M059J (cell line): Measurements from ENCODE around the gene KCNJ2. TPM values are rescaled to one million over a fixed set of nuclear protein-coding genes. Genes with fewer than 3 reads are reported as not detected.
A peak's percentile ranks its signal among the peaks of the same experiment; 100 is the strongest.

Experiments used
- DNase-seq: peaks from one replicate; pipeline ENCODE4 v3.0.0-alpha.2; 2012; ENCODE audit warnings: low read depth
- total RNA-seq: library from RNA; depleted of rRNA; stranded (reverse); fragments of >200 nt; shearing (Covaris generic); gene quantifications from 2 replicates; pipeline ENCODE4 v1.2.3, GENCODE V29; 2014; rRNA removed

The KCNJ2 gene
- total RNA-seq = 0.44 and 0.54 TPM in 2 replicates

DNA sequence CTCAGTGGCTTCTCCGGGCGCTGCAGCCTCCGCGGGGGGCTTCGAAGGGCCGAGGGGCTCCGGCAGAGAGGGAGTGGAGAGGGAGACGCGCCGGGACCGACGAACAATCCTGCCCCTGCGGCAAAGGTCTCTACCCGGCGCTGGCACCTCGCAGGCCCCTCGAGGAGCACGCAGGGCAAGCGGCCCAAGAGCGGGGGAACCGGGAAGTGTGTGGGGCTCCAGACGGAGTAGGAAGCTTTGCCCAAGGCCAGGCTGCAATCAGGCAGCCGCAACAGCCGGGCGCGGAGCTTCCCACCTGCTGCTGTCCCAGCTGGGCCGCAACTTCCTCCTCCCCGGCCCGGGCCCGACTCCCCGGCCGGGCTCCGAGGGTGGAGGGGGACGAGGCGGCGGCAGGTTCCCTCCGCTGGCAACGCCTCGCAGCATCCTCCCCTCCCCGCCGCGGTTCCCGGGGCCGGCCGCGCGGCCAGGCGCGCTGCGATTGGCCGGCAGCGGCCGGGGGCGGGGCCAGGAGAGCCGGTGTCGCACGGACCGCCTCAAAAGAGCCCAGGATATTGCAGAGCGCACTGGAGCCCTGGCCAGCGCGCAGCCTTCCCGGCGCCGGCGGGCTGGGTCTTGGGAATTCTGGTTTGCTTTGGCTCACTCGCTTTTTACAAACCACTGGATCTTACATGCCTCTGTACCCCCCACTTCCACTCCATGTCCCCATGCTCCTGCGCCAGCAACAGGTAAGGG, at the start of gene KCNJ2:
Gene KCNJ2, plus strand, starts transcription at position 556 of the 732 bp plus-strand sequence. CDS start 5,508 bp downstream, outside the sequence.
- peak; percentile 76 for DNase-seq

DNA sequence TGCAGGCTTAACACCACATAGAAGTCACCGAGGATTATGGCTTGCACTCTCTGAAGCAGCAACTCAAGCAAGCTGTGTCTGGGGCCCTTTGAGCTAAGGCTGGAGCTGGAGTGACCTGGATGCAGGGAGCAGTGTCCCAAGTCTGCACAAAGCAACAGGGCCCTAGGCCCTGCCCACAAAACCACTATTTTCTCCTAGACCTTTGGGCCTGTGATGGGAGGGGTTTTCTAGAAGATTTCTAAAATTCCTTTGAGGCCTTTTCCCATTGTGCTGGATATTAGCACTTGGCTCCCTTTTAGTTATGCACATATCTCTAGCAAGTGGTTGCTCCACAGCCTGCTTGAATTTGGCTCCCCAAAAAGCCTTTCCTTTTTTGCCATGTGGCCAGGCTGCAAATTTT, 49.8 kb upstream of the KCNJ2 start:
- DNase-seq = no peak

DNA sequence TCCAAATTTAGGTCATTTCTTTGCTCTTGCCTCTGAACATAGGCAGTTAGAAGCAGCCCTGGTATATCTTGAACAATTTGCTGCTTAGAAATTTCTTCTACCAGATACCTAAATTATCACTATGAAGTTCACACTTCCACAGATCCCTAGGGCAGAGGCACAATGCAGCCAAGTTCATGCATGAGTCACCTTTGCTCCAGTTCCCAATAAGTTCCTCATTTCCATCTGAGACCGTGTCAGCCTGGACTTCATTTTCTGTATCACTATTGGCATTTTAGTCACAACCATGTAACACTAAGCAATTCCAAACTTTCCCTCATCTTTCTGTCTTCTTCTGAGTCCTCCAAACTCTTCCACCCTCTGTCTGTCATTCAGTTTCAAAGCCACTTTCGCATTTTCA, 49.3 kb upstream of the KCNJ2 start:
- peak; percentile 17 for DNase-seq

DNA sequence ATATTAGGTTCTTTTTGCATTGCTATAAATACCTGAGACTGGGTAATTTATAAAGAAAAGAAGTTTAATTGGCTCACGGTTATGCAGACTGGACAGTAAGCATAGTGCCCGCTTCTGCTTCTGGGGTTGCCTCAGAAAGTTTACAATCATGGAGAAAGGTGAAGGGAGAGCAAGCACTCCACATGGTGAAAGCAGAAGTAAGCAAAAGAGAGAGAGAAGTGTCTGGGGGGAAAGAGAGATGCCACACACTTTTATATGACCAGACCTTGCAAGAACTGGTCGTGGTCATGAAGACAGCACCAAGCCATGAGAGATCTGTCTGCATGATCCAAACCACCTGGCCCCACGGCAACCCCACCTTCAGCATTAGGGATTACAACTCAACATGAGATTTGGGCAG, 48.9 kb upstream of the KCNJ2 start:
- no peak for DNase-seq

DNA sequence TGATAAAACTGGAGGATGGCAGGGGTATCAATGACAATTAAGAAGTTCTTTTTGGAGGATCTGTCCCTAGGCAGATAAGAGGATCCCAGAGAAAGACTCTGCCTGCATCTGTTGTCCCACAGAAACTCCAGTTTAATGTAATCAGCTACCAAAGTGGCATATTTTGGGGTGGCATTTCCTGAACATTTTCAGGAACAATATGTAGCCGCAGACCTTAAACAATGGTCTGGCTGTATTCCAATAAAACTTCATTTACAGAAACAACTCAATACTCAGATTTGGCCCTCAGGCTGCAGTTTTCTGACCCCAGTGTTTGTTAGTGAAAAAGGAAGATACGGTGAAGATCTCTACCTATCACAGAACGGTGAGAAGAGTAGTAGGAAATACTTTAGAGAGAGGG, 48.2 kb upstream of the KCNJ2 start:
- DNase-seq = no peak

DNA sequence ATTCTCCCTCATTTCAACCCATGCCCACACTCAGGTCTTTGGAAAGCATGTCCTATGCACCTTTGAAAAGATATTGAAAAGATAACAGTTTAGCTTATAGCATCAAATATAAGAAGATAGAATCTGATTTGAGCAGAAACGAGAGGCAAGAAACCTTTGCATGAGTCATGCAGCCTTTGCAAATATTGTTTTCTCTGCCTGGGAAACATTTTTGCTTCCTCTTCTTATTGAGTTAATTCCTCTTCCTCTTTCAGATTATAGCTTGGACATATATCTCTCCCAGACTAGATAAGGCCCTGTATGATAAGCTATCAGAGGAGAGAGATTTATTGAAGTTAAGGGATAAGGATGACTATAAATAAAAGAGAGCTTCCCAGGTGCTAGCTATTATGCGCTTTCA, 46.1 kb upstream of the KCNJ2 start:
- DNase-seq = no peak

DNA sequence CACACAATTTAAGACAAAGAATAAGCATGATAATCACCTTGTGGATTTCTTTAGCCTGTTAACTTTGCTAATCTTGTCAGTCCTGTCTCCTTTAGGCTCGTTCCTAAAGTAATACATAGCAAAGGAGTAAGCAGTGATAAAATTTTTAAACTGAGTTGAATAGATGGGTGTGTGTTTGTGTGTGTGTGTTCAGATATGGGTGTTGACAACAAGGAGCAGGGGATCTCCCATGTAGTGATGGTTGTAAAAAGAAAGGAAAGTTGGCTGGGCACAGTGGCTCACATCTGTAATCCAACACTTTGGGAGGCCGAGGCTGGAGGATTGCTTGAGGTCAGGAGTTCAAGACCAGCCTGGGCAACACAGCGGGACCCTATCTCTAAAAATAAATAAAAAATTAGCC, 44.6 kb upstream of the KCNJ2 start:
- no peak for DNase-seq

DNA sequence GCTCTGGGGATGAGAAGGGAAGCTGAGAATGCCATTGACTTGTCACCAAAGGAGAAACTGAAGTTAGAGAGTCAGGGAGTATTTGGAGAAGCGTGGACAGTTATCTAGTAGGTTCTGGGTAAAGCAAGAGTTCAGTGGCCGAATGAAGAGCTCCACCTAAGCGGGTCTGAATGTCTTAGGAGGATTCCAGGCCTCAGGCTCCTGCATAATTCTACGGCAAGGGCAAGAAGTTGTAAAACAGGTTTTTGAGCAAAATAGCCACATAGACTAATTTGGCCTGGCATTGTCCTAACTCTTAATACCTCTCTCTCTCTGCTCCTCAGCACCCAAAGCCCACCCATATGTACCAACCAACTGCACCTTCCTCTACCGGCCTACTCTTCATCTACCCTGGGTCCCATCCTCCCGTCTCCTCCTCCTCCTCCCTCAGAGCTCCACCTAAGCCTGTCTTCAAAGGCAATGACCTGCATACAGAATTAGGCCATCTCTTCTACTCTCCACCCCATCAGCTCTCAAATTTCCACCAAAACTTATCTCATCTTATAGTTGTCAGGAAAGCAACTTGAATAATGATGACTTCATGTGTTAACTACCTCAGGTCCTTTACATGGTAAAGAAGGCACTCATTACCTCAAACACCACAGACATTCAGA, 42.0 kb upstream of the KCNJ2 start:
- DNase-seq = no peak

DNA sequence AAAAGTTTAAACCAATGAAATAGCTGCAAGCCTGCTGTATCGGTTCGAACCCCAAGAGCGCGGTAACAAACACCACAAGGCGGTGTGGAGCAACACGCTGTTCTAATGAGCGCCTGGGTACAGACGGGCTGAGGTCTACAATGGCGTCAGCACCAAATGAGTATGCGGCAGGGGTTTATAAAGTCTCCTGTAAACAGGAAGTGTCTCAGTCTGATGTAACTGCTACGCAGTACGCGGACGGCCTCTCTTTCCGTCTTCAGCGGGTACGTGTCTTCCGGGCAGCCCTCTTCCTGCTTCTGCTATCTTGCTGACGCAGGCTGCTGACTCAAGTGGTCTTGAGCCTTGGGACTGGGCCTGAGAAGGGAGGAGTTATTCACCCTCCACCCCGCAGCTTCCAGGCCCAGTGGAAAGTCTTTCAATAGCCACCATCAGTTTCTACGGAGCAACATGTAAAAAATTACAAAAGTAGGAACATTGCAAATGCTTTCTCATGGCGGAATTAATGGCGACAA, 40.5 kb upstream of the KCNJ2 start:
- DNase-seq = no peak

DNA sequence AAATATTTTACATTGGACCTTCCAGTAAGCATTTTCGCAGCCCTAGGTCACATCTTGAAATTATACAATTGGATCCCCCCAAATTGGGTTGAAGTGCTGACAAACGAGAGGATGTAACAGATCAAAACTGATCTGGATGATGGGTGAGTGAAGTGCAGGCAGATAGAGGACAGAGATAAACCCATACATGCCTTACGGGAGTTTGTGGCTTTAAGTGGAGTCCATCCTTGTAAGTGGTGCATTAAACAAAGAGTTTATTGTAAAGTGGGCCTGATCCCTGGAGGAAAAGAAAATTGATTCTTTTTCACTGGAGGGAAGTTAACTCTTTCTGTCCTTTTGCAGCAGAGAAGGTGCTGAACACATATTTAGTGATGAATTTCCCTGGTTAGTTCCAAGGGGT, 39.0 kb upstream of the KCNJ2 start:
- DNase-seq = no peak

DNA sequence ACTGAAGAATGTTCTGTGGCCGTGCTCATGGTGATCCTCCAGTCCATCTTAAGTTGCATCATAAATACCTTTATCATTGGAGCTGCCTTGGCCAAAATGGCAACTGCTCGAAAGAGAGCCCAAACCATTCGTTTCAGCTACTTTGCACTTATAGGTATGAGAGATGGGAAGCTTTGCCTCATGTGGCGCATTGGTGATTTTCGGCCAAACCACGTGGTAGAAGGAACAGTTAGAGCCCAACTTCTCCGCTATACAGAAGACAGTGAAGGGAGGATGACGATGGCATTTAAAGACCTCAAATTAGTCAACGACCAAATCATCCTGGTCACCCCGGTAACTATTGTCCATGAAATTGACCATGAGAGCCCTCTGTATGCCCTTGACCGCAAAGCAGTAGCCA, 36.8 kb upstream of the KCNJ2 start:
- no peak for DNase-seq

DNA sequence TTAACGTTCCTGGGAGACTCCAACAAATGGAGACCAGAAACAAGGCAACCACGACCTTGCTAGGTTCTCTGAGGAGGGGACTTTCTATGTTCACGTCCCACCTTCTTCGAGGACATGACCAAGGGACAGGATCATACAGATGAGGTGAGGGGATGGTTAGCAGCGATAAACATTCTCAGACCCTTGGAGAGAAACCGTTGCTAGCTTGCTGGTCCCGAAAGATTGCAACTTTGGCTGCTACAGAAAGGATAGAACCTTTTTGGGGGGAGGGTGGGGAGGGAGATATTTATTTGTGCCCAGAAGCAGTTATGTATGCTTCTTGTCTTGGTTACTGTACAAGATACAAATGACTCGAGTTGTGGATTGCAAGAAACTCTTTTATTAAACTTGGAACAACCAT, 35.3 kb upstream of the KCNJ2 start:
- no peak for DNase-seq

DNA sequence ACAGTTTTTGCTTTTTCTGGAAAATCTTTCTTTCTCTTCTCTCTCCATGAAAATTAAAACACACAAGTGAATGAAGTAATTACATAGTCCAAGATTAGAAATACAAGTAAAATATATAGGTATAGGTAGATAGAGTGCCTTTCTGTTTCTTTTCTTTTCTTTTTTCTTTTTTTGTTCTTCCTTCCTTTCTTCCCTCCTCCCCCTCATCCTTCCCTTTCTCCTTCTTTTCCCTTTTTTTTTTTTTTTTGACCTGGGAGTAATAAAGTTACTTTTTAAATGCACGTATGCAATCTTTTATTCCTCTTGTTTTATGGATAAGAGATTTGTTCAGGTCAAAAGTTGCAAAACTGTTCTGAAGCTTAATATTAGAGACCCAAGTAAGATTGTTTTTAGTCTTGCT, 34.6 kb upstream of the KCNJ2 start:
- no peak for DNase-seq

DNA sequence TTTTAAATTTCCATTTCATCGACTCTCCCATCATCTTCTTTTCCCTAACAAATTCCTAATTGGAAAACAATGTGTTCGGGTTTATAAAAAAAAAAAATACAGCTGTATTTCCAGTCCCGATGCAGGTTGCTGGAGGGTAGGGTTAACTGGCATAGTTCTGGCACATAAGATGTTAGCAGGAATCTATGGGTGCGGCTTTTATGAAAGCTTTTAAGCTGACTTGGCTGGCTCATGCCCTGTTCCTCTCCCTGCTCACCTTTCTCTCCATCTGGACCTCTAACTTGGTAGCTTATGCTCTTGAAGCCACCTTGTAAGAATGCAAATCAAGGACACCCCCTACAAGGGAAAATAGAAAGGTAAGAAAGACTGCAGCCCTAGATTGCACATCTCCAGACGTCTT, 33.2 kb upstream of the KCNJ2 start:
- no peak for DNase-seq

DNA sequence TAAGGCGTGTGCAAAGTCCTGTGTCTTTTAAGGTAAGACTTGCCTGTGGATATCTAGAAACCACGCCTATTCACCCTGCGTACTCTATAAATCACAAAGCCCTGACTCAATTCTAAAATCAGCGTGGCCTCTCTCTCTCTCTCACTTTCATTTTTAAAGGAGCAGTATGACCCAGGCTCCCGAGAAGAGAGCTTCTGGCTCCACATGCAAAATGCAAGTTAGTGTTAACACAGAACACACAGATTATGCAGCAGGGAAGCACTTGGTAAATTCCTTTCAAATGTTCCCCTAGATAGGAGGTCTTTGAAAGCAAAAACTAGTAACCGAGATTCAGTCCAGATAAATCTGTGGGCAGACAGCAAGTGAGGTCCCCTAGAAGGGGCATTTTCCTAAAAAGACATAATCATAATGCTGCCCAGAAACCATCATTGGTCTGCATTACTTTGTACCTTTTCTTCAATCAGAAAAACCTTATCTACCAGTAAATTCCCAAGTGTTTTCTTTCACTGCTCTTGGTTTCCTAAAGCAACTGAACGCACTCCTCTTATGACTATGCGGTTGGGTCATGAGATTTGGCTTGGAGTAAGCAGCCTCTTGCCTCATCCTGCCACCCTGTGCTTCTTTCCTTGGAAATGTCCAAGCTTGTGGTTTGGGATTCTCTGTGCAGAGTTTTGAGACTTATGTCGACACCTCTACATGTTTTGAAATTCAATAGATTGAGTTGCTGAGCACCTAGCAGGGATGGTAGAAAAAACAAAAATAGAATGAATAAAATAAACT, 31.7 kb upstream of the KCNJ2 start:
- DNase-seq = peak; percentile 80

DNA sequence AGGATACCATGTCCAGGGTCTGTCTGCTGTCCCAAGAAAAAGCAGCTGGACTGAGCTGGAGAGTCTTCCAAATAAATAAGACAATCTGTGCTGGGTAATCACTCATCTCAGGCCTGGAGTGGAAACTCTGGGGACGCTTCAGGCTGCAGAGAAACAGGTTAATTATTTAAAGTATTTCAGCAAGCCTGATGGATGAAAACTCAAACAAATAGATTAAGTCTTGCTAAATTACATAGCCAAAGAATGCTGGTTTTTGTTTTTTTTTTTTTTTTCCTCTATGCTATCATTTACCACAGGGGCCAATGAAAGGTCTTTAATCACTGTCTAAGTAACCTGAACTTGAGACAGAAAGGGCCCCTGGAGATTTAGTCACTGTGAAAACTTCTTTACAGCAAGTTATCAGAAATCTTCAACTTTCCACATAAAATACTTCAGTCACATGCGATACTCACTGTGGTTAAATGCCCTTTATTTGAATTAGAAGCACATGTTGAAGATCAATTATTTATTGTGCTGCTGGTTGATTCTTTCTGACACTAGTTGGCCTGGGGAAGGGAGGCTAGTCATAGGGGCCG, 31.0 kb upstream of the KCNJ2 start:
- DNase-seq = peak; percentile 45

DNA sequence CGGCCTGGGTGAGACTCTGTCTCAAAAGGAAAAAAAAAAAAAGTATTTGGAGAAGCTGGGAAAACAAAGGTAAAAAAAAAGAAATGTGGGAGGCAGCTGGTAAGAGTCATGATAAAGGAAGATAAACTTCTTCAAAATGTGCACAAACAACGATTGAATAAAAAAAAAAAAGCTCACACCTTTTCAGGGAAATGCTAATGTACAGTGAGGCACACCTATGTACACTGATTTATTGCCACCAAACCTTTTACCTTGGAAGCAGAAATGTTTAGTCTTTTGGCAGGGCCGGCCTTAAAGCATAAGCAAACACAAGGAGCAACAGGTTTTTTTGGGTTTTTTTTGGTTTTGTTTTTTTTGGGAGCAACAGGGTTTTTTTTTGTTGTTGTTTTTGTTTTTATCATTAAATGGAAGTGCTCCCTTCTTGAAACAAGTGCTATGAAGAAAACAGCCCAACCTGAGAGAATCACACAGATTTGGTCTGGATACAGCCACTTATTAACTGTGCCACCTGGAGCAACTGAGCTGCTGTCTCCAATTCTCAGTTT, 29.8 kb upstream of the KCNJ2 start:
- DNase-seq = no peak

DNA sequence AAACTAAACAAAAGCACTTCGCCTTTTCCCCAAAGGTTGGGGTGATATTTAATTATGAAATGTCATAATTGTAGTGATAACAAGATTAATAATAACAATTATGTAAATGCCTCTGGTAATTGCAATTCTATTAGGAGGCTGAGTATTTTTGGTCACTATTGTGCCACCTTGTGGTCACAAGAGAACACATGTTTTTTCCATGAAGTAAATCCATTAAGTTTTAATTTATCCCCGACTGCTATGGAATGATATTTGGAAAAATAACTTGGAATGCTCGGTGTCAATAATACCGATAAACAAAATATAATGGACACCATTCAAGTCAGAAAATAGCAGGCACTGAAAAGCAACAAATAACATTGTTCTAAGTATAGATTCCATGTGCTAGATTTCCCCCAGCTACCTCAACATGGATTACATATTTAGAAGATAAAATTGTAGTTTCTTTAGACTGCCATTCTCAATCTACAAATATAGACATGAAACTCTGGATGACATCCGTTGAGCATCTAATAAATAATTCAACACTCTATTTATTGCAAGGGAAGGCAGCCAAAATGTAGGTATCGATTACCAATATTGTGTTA, 25.0 kb upstream of the KCNJ2 start:
- peak; percentile 33 for DNase-seq

DNA sequence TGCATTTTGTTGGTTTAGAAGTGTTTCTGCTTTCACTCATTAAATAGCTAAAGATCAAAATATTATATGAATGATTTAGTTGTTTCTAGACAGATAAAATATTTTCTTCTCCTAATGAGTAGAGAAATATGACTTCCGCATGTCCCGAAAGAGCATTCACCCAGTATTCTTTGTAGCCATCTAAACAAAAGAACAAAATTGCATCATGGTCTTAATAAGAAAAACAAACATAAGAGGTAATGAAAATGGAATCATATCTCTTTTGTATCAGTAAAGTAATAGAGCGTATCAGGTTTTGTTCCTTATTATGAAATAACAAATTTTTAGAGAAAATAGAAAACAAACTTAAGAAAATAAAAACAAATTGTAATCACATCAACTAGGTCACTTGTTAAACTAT, 16.1 kb upstream of the KCNJ2 start:
- DNase-seq = no peak

DNA sequence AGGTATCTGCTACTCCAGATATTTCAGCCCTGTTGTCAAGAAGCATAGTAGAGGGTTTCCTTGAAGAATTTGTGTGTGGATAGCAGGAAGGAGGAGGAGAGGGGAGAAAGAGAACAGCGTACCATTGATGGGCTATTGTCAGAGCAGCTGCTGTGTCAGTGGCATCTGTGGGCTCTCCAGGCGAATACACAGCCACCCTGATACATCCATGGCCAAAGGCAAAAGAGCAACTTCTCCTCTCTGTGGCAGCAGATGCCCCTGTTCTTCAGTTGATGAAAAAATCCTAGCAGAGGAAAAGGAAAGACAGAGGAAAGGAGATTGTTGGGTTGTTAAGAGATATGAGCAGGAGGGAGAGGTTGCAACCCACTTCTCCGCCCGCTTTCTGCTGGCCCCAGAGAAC, 12.2 kb upstream of the KCNJ2 start:
- DNase-seq = no peak

DNA sequence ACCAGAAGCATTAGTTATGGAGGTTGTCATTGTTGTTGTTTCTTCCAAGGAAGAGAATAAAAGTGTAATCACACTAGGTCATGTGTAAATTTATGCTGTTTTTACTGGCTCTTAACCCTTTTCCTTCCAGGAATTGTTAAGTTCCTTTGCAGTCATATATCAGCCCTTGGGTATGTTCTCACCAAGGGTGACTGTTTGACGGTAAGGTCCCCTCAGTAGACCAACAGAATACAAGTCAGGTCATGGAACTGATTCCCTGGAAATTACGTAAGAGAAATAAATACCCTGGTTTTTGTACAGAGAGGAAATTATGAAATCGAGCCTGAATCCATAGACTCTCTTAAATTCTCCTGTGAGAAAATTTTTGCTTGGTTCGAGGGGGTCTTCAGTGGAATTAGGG, 11.2 kb upstream of the KCNJ2 start:
- no peak for DNase-seq

DNA sequence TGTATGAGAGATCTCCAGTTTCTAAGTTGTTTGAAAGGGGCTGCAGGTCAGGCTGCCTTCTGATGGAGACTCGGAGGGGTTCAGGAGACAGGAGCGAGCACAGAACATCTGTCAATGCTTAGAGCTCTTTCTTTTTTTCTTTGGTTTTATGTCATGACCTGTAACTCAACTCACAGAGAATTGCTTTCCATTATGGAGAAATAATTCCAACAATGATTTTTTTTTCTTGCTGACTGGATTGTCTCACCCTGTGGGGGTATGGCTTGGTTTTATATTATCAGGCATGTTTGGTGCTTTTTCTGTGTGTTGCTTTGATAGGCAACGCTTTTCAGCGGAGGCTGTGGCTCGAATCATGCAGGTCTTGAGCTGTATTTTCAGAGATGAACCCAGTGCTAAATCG, 10.7 kb upstream of the KCNJ2 start:
- DNase-seq = no peak
